ENCODE data around the gene RAX2. TPM values are rescaled to one million over a fixed set of nuclear protein-coding genes. Genes with fewer than 3 reads are reported as not detected.

The RAX2 gene
- total and polyA plus RNA-seq, 9 of the 15 experiments (the other 6 are each of a cell fraction or from before 2014, with no cell fraction given), result not detected

GRCh38 chr19:3721131-3721886 is 50.7 kb downstream of the RAX2 start (continued):
- TF ChIP-seq ZNF740 (CRISPR knock-in tag; IDR thresholded peaks at IDR 0.05) (peak; percentile 76; the same call in 1 of the 2 replicates), ZNF740 (tag; IDR thresholded peaks at IDR 0.05) (no peak), ATF6 (CRISPR knock-in tag; IDR thresholded peaks at IDR 0.05) (no peak), PYGO2 (tag; IDR thresholded peaks at IDR 0.05) (no peak), ZBED1 (IDR thresholded peaks at IDR 0.05) (peak; percentile 81; the same call in 1 of the 2 replicates), RAD21 (CRISPR knock-in tag; conservative IDR thresholded peaks at IDR 0.05 in 1 of 2, IDR thresholded peaks at IDR 0.05 in 1 of 2) (no peak), ZNF140 (CRISPR knock-in tag; IDR thresholded peaks at IDR 0.05) (no peak), FOXK2 (conservative IDR thresholded peaks at IDR 0.05 in 1 of 2, IDR thresholded peaks at IDR 0.05 in 1 of 2; ENCODE audit: low read depth in 2 of 2) (peak in 1 of 2 experiments; percentile 36; a peak in 1 of 4 replicates), NELFE (IDR thresholded peaks at IDR 0.05; ENCODE audit: insufficient read depth, insufficient read length) (no peak), ARNT (IDR thresholded peaks at IDR 0.05) (peak; percentile 90 to 95; a peak in 3 of 4 replicates), TCFL5 (CRISPR knock-in tag; conservative IDR thresholded peaks at IDR 0.05) (no peak), MTA3 (IDR thresholded peaks at IDR 0.05; ENCODE audit: borderline replicate concordance) (peak; percentile 83; the same call in 1 of the 2 replicates), HES1 (IDR thresholded peaks at IDR 0.05; ENCODE audit: low read depth) (no peak), REST (IDR thresholded peaks at IDR 0.05; ENCODE audit: borderline replicate concordance) (no peak; the same call in 1 of the 2 replicates), REST (CRISPR knock-in tag; IDR thresholded peaks at IDR 0.05; ENCODE audit: low read depth) (no peak)

All from K562 (cell line).